GM12891 (cell line): ENCODE data around the gene MARCHF3.

Source experiments
- POLR2A ChIP-seq: IDR thresholded peaks from 2 replicates; pipeline ENCODE4 v1.6.1; 2011; ENCODE audit warnings: low read depth, low read length, control low read depth
- POLR2AphosphoS5 ChIP-seq: IDR thresholded peaks from 2 replicates; pipeline ENCODE4 v1.6.1; 2011; ENCODE audit warnings: low read depth, low read length, control low read depth
- POU2F2 ChIP-seq: IDR thresholded peaks from 2 replicates; pipeline ENCODE4 v1.6.1; 2011; ENCODE audit warnings: low read depth, mild to moderate bottlenecking, control low read depth, low read length, moderate library complexity
- SPI1 ChIP-seq: IDR thresholded peaks from 2 replicates; pipeline ENCODE4 v1.6.1; 2011; ENCODE audit warnings: low read depth, low read length, control low read depth
- TAF1 ChIP-seq: IDR thresholded peaks from 2 replicates; pipeline ENCODE4 v1.6.1; 2011; ENCODE audit warnings: low read depth, low read length, control low read depth

GRCh38 chr5:127061956-127062355 lies 31.6 kb upstream of the MARCHF3 start:
- TF ChIP-seq POLR2AphosphoS5 (no peak), POLR2A (no peak), TAF1 (no peak), SPI1 (no peak), POU2F2 (no peak)
